T-helper 1 cell treated with Interleukin-12 subunit alpha and Interleukin-12 subunit beta and Interleukin-4 antibody, amounts not matched to agents 30 ng/mL and 1 ng/mL, for 36 hours (primary cell): Measurements from ENCODE around the gene SH3YL1. TPM values are rescaled to one million over a fixed set of nuclear protein-coding genes. Genes with fewer than 3 reads are reported as not detected.

ENCODE experiments used
- intact Hi-C: fragments of 100-400 bp; cut with micrococcal nuclease; formaldehyde crosslinking; loops from one replicate; pipeline ENCODE4 v1.15.1; 2024
- total RNA-seq: library from RNA; stranded (reverse); gene quantifications from 2 replicates; pipeline ENCODE4 v1.2.3, GENCODE V29; 2022

Gene SH3YL1
- total RNA-seq, 1 donor from 2014 or later = 12.9 TPM

- intact Hi-C loops = no loop called here
Observed at GRCh38 chr2:223971-224760, 39.7 kb downstream of the SH3YL1 start.

GRCh38 chr2:223451-223850, 40.4 kb downstream of the SH3YL1 start:
- intact Hi-C loops = no loop called here

GRCh38 chr2:216068-216467, 47.8 kb downstream of the SH3YL1 start:
- intact Hi-C loops = no loop called here

DNA sequence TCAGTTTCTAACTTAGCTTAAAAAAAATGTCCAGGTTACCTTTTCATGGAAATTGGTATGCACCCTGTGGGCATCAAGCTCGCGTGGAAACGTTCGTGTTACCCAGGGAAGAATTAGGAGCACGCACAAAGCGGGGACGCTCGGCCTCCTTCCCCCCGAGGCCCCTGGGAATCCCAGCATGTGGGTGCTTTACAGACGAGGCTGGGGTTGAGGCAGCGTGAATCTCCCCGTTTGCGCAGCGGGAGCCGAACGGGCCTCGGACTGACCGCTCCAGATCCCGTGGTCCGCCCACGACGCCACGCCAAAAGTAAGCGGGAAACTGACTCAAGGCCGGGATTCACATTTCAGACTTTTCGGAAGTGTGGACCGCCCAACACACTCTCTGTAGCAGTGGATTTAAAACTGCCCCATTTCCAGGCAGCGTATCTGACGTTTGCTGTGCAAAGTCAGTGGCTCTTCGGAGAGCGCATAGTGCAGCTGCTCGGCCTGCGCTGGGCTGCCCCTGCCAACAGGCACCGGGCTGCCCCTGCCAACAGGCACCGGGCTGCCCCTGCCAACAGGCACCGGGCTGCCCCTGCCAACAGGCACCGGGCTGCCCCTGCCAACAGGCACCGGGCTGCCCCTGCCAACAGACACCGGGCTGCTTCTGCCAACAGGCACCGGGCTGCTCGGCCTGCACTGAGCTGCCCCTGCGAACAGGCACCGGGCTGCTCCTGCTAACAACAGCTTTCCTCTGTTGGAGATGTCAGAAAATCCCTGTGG, 49.7 kb downstream of the SH3YL1 start:
- intact Hi-C loops = no loop called here

GRCh38 chr2:211486-212184, 52.2 kb downstream of the SH3YL1 start:
- intact Hi-C loops = no loop called here

GRCh38 chr2:210660-211059, 53.2 kb downstream of the SH3YL1 start:
- intact Hi-C loops = no loop called here

GRCh38 chr2:209470-209869, 54.4 kb downstream of the SH3YL1 start:
- intact Hi-C loops = no loop called here

DNA sequence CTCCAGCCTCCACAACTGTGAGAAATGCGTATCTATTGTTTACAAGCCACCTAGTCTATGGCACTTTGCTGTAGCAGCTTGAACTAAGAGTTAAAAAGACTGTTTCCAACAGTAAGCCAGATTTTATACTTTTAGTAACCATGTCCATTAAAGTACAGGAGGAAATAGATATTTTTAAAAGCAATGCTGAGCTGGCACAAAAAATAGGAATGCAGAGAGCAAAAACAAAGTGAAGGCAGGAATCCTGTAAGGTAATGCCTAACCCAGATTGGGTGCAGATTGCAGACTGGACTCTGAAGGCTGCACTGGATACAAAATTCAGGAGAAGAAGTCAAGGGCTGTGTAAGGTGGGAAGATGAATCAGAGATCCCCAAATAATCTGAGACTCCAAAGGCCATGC, 55.5 kb downstream of the SH3YL1 start:
- intact Hi-C loops = no loop called here

- intact Hi-C loops = no loop called here
Observed at GRCh38 chr2:203984-204383, 59.8 kb downstream of the SH3YL1 start.

DNA sequence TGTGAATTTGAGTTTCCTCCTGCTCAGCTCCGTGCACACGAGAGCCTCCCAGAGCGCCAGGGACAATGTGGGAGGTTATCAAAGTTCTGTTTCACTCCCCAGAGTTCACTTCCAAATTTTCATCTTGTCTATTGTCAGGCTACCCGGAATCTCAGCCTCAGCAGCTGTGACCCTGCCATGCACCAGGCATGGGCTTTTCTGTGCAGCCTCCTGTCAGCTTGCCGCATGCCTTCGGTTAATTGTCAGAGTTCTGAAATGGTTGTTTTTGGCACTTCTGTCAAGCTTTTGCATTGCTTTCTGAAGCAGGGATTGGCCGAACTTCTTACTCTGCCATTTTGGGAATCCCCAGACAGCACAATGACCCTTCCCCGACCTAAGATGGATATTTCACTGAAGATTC, 60.4 kb downstream of the SH3YL1 start:
- intact Hi-C loops = no loop called here

DNA sequence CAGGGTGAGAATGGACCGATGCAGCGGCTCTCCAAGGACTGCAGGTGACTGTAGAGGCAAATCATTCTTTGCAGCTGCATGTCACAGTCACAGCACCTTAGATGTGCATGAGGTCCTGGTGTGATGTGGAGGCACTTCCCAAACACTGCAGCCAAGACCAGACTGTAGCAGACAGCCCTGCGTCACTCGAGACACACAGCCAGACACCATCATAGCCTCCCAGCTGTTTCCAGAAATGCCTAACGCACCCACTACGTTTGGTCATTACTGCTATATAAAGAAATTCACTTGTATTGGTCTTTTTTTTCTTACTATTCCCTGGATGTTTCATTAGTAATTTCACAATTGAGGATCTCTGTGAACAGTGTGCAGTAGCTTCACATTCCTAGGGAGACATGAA, 60.9 kb downstream of the SH3YL1 start:
- intact Hi-C loops = no loop called here

- intact Hi-C loops = no loop called here
Observed at GRCh38 chr2:201648-202433, 62.0 kb downstream of the SH3YL1 start.

DNA sequence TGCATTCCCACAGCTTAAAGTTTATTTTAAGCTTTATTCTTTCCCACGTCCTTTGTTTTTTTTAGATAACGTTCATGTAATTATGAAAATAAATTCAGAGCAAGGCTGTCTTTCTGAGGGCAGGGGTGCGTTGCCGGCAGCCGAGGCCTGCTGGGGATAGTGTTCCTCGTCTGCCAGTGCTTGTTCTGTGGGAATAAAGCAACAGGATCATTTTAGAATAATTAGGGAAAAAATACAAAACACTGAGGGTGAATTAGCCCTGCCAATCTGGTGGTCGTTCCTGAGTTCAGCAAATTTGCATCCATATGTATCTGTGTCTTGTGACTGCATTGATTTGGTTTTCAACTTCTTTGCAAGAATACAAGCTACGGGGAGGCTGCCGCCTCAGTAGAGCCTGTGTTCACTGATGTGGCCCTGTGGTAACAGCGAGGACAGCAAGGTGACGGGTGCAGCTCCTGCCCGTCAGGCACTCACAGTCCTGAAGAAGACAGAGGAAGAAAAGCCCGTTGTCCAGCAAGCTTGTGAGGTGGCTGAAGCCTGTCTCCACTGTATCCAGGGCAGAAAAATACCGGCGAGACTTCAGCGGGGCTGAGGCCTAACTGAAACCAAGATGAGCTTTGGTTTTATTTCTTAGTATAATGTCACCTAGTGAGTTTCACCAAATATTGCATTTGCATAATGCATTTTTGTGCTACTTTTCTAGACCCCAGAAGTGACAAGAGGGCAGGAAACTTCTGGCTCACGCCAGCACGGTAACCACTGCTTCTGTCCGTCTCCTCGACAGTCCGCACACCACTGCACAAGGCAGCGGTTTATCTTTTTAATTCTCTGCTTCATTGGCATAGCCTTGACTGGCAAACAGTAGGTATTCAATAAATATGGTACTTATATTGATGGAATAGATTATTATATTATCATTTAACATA, 64.5 kb downstream of the SH3YL1 start:
- intact Hi-C loops = no loop called here

- intact Hi-C loops = no loop called here
Observed at GRCh38 chr2:196406-196805, 67.4 kb downstream of the SH3YL1 start.

- intact Hi-C loops = no loop called here
Observed at GRCh38 chr2:195932-196331, 67.9 kb downstream of the SH3YL1 start.

GRCh38 chr2:193141-193671, 70.6 kb downstream of the SH3YL1 start:
- intact Hi-C loops = no loop called here

- intact Hi-C loops = no loop called here
Observed at GRCh38 chr2:191311-192190, 72.3 kb downstream of the SH3YL1 start.

- intact Hi-C loops = no loop called here
Observed at GRCh38 chr2:187825-188224, 76.0 kb downstream of the SH3YL1 start.

GRCh38 chr2:185221-185620, 78.6 kb downstream of the SH3YL1 start:
- intact Hi-C loops = no loop called here
